Bronchial smooth muscle cell (primary cell): ENCODE results near the gene SMYD5. TPM values are rescaled to one million over a fixed set of nuclear protein-coding genes. Genes with fewer than 3 reads are reported as not detected.

Experiments
- total RNA-seq: library from RNA; depleted of rRNA; stranded (reverse); fragments of >200 nt; gene quantifications from 2 replicates; pipeline ENCODE4 v1.2.1, GENCODE V29; 2014

The SMYD5 gene
- 13.9 and 19.2 TPM in 2 replicates for total RNA-seq

GRCh38 chr2:73214120-73215035 lies at the start of gene SMYD5:
Gene SMYD5, plus strand, starts transcription at chr2:73214245. Its CDS starts 22 bp downstream, at chr2:73214267.

GRCh38 chr2:73202156-73203054 lies 11.6 kb upstream of the SMYD5 start, which contains the start of gene NOTO:
Gene NOTO, plus strand, starts transcription at chr2:73202574. Its CDS starts 93 bp downstream, at chr2:73202667.

GRCh38 chr2:73233154-73233931 lies 19.3 kb downstream of the SMYD5 start, which contains the start of gene PRADC1:
Gene PRADC1, minus strand, starts transcription at chr2:73233239. Its CDS starts 79 bp downstream, at chr2:73233160.

GRCh38 chr2:73233932-73234832 lies 20.1 kb downstream of the SMYD5 start, which contains the start of gene CCT7:
Gene CCT7, plus strand, starts transcription at chr2:73234308. Its CDS starts 71 bp downstream, at chr2:73234379.

Other genes with a start within 250 kb of the SMYD5 start
- gene SFXN5, start 142.5 kb upstream of the SMYD5 start, total RNA-seq = 9.6 and 10.0 TPM in 2 replicates
- 19.9 and 25.8 TPM in 2 replicates for gene RAB11FIP5, start 101.3 kb upstream of the SMYD5 start, total RNA-seq
- gene NOTO, start 11.7 kb upstream of the SMYD5 start, total RNA-seq = not detected in 2 replicates
- 11.1 and 12.0 TPM in 2 replicates for gene PRADC1, start 19.0 kb downstream of the SMYD5 start, total RNA-seq
- gene CCT7, start 20.1 kb downstream of the SMYD5 start, total RNA-seq = 234 and 277 TPM in 2 replicates
- 0.60 and 0.95 TPM in 2 replicates for gene FBXO41, start 70.2 kb downstream of the SMYD5 start, total RNA-seq
- gene EGR4, start 79.3 kb downstream of the SMYD5 start, total RNA-seq = under 0.01 TPM in 1 of 2 replicates, not detected in the other
- 8.2 and 9.4 TPM in 2 replicates for gene ALMS1, start 171.6 kb downstream of the SMYD5 start, total RNA-seq